Inferior parietal cortex (tissue), 1 donor: ENCODE results near the gene SETD2.
A peak's percentile ranks its signal among the peaks of the same experiment; 100 is the strongest.

ENCODE experiments used
- DNase-seq: peaks from one replicate; pipeline ENCODE4 v3.0.0-alpha.2; 2016; ENCODE audit errors: extremely low spot score

The SETD2 gene

DNA sequence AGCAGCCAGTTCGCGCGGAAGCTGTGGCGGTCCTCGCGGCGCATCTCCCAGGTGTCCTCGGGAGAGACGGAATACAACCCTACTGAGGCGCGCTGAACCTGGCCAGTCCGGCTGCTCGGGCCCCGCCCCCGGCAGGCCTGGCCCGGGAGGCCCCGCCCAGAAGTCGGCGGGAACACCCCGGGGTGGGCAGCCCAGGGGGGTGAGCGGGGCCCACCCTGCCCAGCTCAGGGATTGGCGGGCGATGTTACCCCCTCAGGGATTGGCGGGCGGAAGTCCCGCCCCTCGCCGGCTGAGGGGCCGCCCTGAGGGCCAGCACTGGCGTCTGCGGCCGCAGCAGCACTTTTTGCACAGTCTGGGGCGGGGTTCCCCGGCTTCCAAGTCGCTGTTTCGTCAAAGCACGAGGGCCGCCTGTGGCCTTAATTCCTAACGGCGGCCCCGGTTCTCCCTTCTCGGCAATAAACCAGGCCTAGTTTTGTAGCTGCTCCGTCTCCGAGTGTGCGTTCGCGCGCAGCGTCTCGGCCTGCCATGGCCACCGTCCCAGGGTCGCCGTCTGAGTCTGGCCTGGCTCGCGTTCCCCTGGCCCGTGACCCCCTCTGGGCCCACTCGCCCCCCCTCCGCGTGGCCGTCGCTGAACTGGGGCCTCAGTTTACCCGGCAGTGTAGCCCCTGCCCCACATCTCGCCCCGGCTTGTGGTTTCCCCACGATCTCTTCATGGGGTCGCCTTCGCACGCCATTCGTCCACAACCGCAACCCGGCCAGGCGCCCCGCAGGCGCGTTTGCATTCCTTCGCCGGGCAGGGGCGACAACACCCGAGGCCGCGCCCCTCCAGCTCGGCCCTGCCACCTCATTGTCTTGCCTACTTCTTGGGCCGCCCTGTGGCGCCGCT lies 154.4 kb downstream of the SETD2 start:
- DNase-seq: peak; percentile 83

DNA sequence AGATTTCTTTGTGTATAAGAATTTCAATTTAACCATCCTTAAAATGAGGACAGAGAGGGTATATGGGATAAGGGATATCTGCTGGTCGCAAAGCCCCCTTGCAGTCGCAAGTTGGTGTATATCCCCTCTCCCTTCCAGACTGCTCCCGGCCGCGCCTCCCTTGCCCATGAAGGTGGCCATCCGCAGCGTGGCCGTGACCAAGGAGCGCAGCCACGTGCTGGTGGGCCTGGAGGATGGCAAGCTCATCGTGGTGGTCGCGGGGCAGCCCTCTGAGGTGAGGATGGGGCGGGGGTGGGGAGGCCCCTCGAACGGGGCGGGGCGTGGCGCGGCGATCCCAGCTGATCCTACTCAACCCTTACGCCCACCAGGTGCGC lies 155.1 kb downstream of the SETD2 start:
- DNase-seq: no peak

DNA sequence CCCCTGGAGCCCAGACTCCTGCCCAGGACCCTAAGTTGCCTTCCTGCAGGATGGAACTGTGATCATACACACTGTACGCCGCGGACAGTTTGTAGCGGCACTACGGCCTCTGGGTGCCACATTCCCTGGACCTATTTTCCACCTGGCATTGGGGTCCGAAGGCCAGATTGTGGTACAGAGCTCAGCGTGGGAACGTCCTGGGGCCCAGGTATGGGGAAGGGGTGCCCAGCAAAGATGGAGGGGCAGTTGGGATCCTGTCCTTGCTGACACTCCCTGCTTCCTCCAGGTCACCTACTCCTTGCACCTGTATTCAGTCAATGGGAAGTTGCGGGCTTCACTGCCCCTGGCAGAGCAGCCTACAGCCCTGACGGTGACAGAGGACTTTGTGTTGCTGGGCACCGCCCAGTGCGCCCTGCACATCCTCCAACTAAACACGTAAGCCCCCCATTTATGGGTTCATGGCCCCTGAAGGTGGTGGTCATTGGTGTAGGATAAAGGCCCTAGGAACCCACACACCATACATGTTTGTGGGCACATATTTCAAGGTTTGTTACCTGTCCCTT lies 155.6 kb downstream of the SETD2 start:
- no peak for DNase-seq

DNA sequence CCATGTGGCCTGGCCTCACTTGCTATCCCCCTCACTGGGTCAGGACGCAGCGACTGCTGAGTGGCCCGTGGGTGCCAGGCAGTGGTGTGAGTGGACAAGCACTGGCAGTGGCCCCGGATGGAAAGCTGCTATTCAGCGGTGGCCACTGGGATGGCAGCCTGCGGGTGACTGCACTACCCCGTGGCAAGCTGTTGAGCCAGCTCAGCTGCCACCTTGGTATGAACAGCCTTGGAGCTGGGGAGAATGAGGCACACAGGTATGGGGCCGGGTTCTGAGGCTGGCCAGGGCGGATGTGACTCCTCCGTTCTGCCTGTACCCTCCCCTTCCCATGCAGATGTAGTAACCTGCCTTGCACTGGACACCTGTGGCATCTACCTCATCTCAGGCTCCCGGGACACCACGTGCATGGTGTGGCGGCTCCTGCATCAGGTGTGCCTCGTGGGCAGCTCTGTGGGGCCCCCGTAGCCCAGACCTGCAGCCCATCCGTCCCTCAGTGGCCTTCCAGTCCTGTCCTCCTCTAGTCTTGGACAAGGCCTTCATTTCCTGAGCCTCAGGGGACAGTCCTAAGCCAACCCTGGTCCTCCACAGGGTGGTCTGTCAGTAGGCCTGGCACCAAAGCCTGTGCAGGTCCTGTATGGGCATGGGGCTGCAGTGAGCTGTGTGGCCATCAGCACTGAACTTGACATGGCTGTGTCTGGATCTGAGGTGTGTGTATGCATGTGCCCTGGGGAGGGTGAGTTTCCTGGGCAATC lies 156.3 kb downstream of the SETD2 start:
- no peak for DNase-seq

DNA sequence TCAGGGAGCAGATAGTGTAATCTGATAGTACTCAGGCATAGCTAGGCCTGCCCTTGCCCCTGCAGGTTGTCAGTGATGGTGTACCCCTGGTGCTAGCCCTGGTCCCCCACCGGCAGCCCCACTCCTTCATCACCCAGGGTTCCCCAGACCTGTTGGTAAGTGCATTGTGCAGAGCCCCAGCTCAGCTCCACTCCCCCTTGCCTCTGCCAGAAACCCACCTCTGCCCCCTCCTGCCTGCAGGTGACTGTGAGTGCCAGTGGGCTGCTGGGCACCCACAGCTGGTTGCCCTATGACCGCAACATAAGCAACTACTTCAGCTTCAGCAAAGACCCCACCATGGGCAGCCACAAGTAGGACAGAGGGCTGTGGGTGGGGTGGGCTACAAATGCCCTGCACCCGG lies 156.9 kb downstream of the SETD2 start:
- no peak for DNase-seq

DNA sequence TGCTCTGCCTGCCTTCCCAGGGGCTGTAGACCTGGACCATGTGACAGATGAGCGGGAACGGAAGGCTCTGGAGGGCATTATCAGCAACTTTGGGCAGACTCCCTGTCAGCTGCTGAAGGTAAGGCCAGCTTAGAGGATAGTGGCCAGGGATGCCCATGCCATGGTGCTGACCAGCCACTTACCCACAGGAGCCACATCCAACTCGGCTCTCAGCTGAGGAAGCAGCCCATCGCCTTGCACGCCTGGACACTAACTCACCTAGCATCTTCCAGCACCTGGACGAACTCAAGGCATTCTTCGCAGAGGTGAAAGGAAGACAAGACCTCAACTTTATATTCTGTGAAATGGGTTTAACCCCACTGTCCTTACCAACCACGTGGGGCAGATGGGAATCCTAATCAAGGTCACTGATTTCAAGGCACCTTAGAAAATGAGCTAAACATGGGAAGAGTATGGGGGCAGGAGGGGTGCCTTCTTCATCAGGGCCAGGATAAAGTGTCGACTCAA lies 157.7 kb downstream of the SETD2 start:
- no peak for DNase-seq

DNA sequence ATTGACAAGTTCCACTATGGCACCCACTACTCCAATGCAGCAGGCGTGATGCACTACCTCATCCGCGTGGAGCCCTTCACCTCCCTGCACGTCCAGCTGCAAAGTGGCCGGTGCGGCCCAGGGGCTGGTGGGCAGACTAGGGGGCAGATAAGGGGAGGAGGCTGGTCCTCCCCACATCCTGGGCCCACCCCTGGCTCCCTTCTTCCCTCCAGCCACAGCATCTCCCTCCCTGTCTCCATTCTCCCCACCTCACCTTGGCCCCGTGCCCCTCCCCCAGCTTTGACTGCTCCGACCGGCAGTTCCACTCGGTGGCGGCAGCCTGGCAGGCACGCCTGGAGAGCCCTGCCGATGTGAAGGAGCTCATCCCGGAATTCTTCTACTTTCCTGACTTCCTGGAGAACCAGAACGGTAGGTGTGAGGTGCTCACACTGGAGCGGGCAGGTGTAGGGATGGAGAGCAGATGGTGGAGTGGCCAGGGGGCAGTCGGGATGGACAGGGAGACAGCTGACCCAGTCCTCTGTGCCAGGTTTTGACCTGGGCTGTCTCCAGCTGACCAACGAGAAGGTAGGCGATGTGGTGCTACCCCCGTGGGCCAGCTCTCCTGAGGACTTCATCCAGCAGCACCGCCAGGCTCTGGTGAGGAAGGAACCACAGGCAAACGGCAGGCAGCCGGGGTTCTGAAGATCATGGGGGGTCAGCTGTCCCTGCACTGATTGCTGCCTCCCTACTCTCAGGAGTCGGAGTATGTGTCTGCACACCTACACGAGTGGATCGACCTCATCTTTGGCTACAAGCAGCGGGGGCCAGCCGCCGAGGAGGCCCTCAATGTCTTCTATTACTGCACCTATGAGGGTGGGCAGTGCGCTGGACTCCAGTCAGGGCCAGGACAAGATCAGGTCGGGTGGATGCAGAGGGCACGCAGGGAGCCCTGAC lies 158.4 kb downstream of the SETD2 start:
- DNase-seq: no peak

DNA sequence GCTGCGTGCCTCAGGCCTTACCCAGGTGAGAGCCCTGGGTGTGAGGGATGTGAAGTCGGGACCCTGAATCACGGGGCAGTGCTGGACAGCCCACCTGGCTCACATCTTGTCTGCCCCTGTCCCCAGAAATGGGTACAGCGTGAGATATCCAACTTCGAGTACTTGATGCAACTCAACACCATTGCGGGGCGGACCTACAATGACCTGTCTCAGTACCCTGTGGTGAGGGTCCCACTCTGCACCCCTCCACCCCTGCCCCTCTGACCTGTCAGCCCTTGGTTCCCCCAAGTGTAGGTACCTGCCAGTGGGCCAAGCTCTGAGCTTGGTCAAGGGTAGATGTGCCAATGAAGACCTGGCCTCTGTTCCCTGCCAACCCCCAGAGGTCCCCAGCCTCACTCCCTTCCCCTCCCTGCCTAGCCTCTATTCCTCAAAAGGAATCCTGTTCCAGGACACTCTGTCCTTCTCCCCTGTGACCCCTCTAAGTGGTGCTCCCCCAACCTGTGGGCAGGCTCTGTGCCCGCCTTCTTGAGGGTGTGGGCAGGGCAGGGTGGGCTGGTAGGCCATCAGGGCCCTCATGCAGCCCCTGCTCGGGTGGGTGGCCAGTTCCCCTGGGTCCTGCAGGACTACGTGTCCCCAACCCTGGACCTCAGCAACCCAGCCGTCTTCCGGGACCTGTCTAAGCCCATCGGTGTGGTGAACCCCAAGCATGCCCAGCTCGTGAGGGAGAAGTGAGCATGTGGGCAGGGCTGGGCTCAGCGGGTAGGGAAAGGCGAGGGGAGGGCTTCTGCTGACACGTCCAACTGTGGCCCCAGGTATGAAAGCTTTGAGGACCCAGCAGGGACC lies 159.3 kb downstream of the SETD2 start:
- DNase-seq: no peak

DNA sequence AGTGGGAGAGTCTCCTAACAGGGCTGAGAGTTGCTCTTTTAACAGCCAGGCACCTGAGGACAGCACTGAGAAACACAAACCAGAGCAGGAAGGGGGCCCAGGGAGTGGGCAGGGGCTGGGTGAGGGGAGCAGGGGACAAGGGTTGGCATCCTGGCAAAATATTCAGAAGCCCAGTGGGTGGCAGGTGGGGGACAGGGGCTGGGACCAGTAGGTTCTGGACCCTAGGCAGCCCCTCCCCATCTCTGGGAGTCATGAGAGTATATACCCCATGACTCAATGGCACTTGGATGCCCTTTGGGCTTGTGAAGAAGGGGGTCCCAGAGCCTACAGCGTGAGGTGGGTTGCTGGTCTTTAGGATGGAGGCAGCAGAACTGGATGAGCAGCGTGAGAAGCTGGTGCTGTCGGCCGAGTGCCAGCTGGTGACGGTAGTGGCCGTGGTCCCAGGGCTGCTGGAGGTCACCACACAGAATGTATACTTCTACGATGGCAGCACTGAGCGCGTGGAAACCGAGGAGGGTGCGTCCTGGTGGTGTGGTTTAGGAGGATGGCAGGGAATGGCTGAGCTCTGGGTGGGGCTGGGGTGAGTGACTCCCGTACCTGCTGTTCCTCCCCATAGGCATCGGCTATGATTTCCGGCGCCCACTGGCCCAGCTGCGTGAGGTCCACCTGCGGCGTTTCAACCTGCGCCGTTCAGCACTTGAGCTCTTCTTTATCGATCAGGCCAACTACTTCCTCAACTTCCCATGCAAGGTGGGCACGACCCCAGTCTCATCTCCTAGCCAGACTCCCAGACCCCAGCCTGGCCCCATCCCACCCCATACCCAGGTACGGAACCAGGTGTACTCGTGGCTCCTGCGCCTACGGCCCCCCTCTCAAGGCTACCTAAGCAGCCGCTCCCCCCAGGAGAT lies 160.2 kb downstream of the SETD2 start:
- DNase-seq: no peak

DNA sequence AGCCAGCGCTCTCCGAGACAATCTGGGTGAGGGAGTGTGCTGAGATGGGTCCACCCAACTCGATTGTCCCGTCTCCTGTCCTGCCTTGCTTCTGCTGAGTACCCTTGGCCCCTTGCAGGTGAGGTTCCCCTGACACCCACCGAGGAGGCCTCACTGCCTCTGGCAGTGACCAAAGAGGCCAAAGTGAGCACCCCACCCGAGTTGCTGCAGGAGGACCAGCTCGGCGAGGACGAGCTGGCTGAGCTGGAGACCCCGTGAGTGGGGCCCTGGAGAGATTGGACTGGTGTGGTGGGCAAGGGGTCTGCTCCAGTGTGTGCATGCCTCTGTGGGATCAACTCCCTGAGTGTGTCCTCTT lies 160.9 kb downstream of the SETD2 start:
- no peak for DNase-seq

DNA sequence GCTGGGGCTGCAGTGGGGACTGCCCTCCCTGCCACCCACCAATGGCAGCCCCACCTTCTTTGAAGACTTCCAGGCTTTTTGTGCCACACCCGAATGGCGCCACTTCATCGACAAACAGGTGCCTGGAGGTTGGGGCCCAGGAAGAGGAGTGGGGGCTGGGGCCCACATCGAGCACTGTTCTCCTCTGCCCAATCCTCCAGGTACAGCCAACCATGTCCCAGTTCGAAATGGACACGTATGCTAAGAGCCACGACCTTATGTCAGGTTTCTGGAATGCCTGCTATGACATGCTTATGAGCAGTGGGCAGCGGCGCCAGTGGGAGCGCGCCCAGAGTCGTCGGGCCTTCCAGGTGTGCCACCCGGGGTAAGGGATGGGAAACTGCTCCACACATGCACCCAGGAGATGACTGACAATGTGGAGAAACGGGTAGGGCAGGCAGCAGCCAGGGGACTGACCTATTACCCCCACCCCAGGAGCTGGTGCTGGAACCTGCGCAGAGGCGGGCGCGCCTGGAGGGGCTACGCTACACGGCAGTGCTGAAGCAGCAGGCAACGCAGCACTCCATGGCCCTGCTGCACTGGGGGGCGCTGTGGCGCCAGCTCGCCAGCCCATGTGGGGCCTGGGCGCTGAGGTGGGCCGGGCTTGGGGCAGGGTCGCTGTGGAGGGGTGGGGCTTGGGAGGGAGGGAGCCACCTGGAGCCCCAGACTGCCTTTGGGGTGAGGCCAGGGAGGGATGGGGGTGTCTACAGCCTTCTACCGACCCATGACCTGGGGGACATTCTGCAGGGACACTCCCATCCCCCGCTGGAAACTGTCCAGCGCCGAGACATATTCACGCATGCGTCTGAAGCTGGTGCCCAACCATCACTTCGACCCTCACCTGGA lies 161.5 kb downstream of the SETD2 start:
- no peak for DNase-seq

DNA sequence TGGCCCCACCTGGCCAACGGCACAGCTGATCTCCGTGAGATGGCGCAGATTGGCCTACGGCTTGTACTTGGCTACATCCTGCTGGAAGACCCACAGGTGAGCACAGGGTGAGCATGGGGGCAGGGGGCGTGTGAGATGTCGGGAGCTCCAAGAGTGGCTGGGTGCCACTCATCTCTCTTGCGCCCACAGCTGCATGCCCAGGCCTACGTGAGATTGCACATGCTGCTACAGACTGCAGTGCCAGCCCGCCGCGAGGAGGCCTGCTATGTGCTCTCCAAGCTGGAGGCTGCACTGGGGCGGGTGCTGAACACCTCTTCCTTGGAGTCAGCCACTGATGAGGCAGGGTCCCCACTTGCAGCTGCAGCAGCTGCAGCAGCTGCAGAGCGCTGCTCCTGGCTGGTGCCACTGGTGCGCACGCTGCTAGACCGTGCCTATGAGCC lies 162.2 kb downstream of the SETD2 start:
- no peak for DNase-seq

DNA sequence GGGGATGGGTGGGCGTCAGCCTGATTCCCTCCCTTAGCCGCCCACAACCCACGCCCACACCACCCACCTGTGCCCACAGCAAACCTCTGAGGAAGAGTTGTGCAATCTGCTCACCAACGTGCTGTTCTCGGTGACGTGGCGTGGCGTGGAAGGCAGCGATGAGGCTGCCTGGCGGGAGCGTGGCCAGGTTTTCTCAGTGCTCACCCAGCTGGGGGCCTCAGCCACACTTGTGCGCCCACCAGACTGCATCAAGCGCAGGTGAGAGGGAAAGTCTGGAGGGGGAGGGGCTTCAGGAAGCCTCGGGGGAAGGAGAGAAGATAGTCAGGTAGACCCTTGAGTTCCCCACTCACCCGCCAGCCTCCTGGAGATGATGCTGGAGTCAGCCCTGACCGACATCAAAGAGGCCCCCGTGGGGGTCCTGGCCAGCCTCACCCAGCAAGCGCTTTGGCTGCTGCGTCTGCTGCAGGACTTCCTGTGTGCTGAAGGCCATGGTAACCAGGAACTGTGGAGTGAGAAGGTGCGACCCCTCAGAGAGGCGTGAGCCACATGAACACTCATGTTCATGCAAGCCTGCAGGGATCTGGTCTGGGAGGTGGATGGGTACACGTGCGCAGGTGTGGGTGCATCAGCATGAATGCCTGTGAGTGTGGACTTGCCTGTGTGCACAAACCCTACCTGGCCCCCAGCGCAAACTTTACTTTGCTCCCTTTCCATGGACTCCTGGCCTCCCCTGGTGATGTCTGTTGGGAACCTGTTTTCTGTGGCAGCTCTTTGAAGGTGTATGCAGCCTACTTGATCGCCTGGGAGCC lies 162.8 kb downstream of the SETD2 start:
- DNase-seq: no peak

DNA sequence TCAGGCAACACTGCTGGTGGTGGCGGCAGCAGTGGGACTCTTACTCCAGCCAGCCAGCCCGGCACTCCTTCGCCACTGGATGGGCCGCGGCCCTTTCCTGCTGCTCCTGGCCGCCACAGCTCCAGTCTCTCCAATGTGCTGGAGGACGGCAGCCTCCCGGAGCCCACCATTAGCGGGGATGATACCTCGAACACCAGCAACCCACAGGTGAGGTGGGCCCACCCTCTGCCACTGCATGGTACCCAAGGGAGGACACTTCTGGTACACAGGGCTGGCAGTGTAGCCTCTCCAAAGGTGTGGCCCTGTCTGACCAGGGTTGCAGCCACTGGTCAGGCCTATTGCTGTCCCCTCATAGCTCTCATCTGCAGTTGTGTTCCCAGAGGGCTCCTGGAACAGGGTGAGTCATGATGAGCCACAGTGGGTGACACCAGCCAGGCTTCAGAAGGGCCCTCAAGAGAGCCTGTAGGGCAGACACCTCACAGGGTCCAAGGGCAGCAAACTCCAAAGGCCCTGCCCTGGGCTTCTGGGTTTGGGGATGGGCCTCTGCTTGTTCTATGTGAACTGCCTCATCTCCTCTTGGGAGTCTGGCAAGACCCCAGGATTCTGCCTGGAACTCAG lies 163.6 kb downstream of the SETD2 start:
- DNase-seq: no peak

DNA sequence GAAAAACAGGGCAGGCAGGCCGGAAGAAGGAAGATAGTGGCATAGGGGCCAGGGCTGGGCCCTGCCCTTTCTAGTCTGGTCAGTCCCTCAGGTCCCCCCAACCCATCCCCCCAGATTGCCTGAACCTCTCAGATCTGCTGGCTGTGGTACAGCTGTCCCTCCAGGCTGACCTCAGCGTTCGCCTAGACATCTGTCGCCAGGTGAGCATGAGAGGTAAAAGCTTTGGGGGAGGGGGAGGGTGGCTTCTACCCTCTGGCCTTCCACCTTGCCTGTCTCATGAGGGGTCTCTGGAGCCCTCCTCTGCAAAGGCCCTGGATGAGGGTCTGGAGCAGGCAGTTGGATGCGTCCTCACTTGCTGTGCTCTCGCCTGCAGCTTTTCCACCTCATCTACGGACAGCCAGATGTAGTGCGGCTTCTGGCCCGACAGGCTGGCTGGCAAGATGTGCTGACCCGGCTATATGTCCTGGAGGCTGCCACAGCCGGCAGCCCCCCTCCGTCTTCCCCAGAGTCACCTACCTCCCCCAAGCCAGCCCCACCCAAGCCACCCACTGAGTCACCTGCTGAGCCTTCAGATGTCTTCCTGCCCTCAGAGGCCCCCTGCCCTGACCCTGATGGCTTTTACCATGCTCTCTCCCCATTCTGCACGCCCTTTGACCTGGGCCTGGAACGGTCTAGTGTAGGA lies 164.3 kb downstream of the SETD2 start:
- DNase-seq: no peak

DNA sequence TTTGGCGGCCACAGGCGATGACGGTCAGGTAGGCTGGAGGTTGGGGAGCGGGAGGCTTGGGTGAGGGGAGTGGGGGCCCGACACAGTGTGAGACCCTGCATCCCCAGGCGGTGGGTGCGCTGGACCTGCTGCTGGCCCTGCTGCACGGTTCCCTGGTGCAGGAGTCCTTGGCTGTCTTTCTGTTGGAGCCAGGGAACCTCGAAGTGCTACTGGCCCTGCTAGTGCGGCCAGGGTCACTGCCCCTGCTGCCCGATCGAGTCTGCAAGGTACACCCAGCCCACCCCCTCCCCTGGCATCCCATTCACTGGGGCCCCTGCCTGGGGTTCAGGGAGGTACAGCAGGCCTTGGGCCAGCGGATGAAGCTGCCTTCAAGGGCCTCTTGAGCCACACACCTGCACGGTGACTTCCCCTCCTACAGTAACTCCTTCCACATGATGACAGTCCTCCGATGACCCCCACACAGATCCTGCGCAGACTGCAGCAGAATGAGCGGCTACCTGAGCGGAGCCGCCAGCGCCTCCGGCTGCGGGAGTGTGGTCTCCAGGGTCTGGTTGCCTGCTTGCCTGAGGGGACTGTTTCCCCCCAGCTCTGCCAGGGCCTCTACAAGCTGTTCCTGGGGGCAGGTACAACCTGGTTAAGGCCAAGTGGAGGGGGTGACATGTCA lies 164.9 kb downstream of the SETD2 start:
- no peak for DNase-seq
